HepG2 (cell line): ENCODE results near the gene LMNA. TPM values are rescaled to one million over a fixed set of nuclear protein-coding genes. Genes with fewer than 3 reads are reported as not detected.

ENCODE experiments used
- ATAC-seq: fragments of 200-7000 bp; cut with Tn5 transposase; 3 replicates; pipeline ENCODE4 v1.9.1; 2020; ENCODE audit warnings: mild to moderate bottlenecking, moderate library complexity
- BruUV-seq: library from RNA; stranded (reverse); fragments of 400-500 nt; replicated peaks from 2 replicates; lab custom pipeline; 2021; lab: Mats Ljungman, UMichigan
- CTCF ChIA-PET: fragments of 300-600 bp; formaldehyde crosslinking; extraction: SDS; loops from one replicate; lab custom pipeline; 2021; ENCODE audit warnings: low total read pairs, inconsistent platforms, low intra/inter-chr PET ratio; lab: Yijun Ruan, JAX
- POLR2A ChIA-PET: fragments of 350-600 bp; sonication (Branson Sonifier 250); formaldehyde crosslinking; loops from one replicate; lab custom pipeline; 2020; ENCODE audit warnings: antibody characterized with exemption, inconsistent platforms; lab: Yijun Ruan, JAX
- DNase-seq: peaks from one replicate; pipeline ENCODE4 v3.0.0-alpha.2; 2015; ENCODE audit warnings: low spot score
- FAIRE-seq: peaks from 3 replicates; lab custom pipeline; 2011; peaks lifted over from hg19 to GRCh38; lab: Jason Lieb, UNC
- H2AFZ ChIP-seq: one replicate; pipeline ENCODE4 v1.6.1; 2011; ENCODE audit warnings: low read length, inconsistent platforms
- H3K27ac ChIP-seq: fragments of 300-600 bp; 3 replicates; pipeline ENCODE4 v1.8.0; 2011; ENCODE audit warnings: mixed run types, mild to moderate bottlenecking, mixed read lengths, low read length, inconsistent platforms; ENCODE audit not compliant: insufficient read depth; ENCODE audit errors: extremely low read length
- H3K27me3 ChIP-seq, 2 experiments: fragments of 200-600 bp in 1 of 2; 2 replicates in 1 of 2; 3 replicates in 1 of 2; pipeline versions ENCODE4 v1.6.0 to v1.8.0; 2011; ENCODE audit warnings: low read length in 2 of 2, mild to moderate bottlenecking in 2 of 2, moderate library complexity in 2 of 2, inconsistent platforms in 1 of 2; ENCODE audit not compliant: insufficient read depth in 2 of 2, control insufficient read depth in 1 of 2
- H3K36me3 ChIP-seq, 2 experiments: fragments of 200-600 bp in 1 of 2; replicated peaks in 1 of 2; 2 replicates in 1 of 2; 3 replicates in 1 of 2; pipeline versions ENCODE4 v1.5.1 to v1.8.0; 2011; ENCODE audit warnings: low read length in 2 of 2, inconsistent platforms in 1 of 2; ENCODE audit not compliant: insufficient read depth in 2 of 2, control insufficient read depth in 1 of 2
- H3K4me1 ChIP-seq: 2 replicates; pipeline ENCODE4 v1.5.1; 2012; ENCODE audit warnings: low read length, inconsistent platforms; ENCODE audit not compliant: insufficient read depth
- H3K4me2 ChIP-seq: 2 replicates; pipeline ENCODE4 v1.6.0; 2011; ENCODE audit warnings: low read depth, low read length, inconsistent platforms
- H3K4me3 ChIP-seq, 3 experiments: fragments of 200-600 bp in 1 of 3; sonication (generic), shearing (Covaris generic) in 1 of 3; replicated peaks in 1 of 3; 2 replicates each; pipeline ENCODE4 v1.5.1; 2011 to 2016; ENCODE audit warnings: low read length in 3 of 3, inconsistent platforms in 2 of 3, low read depth in 2 of 3, mild to moderate bottlenecking in 2 of 3, control low read depth in 1 of 3, mixed read lengths in 1 of 3; ENCODE audit not compliant: insufficient read depth in 1 of 3
- H3K79me2 ChIP-seq: one replicate; pipeline ENCODE4 v1.6.1; 2011; ENCODE audit warnings: low read length, inconsistent platforms; ENCODE audit not compliant: insufficient read depth
- H3K9ac ChIP-seq: 2 replicates; pipeline ENCODE4 v1.6.0; 2011; ENCODE audit warnings: mild to moderate bottlenecking, low read depth, low read length, inconsistent platforms; ENCODE audit not compliant: insufficient read depth
- H3K9me3 ChIP-seq: 2 replicates; pipeline ENCODE4 v1.5.1; 2012; ENCODE audit warnings: mild to moderate bottlenecking, low read length
- H4K20me1 ChIP-seq: 2 replicates; pipeline ENCODE4 v1.6.0; 2011; ENCODE audit warnings: inconsistent platforms, mild to moderate bottlenecking, low read length, moderate library complexity; ENCODE audit not compliant: insufficient read depth
- MAFF ChIP-seq: IDR thresholded peaks from 2 replicates; pipeline ENCODE4 v1.6.1; 2011; ENCODE audit warnings: low read depth, low read length, improper control_type of control experiment
- NR2F6 ChIP-seq, 2 experiments: IDR thresholded peaks; 2 replicates each; pipeline ENCODE4 v1.6.1; 2016; ENCODE audit warnings: antibody characterized with exemption in 1 of 2, mild to moderate bottlenecking in 1 of 2
- SRSF1 ChIP-seq: fragments of 200-400 bp; formaldehyde crosslinking; optimal IDR thresholded peaks from 2 replicates; pipeline ENCODE3; 2017; ENCODE audit warnings: mild to moderate bottlenecking, low read depth, low read length, moderate library complexity
- TBL1XR1 ChIP-seq: fragments of 150-350 bp; IDR thresholded peaks from 2 replicates; pipeline ENCODE4 v1.6.1; 2014; ENCODE audit warnings: borderline replicate concordance, low read length; ENCODE audit not compliant: partially characterized antibody
- TRIM24 ChIP-seq: sonication (generic); formaldehyde crosslinking; IDR thresholded peaks from 2 replicates; pipeline ENCODE4 v1.8.0; 2022; ENCODE audit warnings: mild to moderate bottlenecking, missing genetic modification reagents
- ZMYM3 ChIP-seq: sonication (generic); formaldehyde crosslinking; IDR thresholded peaks from 2 replicates; pipeline ENCODE4 v1.5.1; 2020; ENCODE audit warnings: mild to moderate bottlenecking, missing genetic modification reagents
- ZNF121 ChIP-seq: sonication (generic); formaldehyde crosslinking; IDR thresholded peaks from 2 replicates; pipeline ENCODE4 v1.5.0; 2020; ENCODE audit warnings: mild to moderate bottlenecking, missing genetic modification reagents
- ZNF431 ChIP-seq: sonication (generic); formaldehyde crosslinking; IDR thresholded peaks from 2 replicates; pipeline ENCODE4 v1.9.0; 2022; ENCODE audit warnings: missing genetic modification reagents, low read depth, mild to moderate bottlenecking, borderline replicate concordance
- ZNF558 ChIP-seq: sonication (generic); formaldehyde crosslinking; IDR thresholded peaks from 2 replicates; pipeline ENCODE4 v1.9.0; 2022; ENCODE audit warnings: mild to moderate bottlenecking, missing genetic modification reagents, borderline replicate concordance
- ZNF83 ChIP-seq: sonication (generic); formaldehyde crosslinking; IDR thresholded peaks from 2 replicates; pipeline ENCODE4 v1.4.0; 2020; ENCODE audit warnings: missing genetic modification reagents, mild to moderate bottlenecking, borderline replicate concordance
- WGBS: methylation state at CpG from one replicate; pipeline ENCODE4 v1.1.6; 2017; ENCODE audit warnings: low lambda C conversion rate; 5-methylcytosine and 5-hydroxymethylcytosine counted together
- in situ Hi-C: cut with HindIII; loops from 2 replicates; pipeline ENCODE4 v1.10.0; 2017; ENCODE audit warnings: low pct_unique_long_range_greater_than_20kb; ENCODE audit not compliant: extremely low pct_ligation_motif_present
- intact Hi-C: fragments of 100-400 bp; cut with micrococcal nuclease; formaldehyde crosslinking; loops from one replicate; pipeline ENCODE4 v1.10.0; 2022; ENCODE audit not compliant: unreplicated experiment
- polyA plus RNA-seq, 8 experiments: library from polyadenylated mRNA; depleted of rRNA in 3 of 8; stranded (reverse) in 7 of 8; unstranded in 1 of 8; fragments of >200 nt; fragmentation: Illumina TruSeq in 4 of 8; extraction: Trizol in 4 of 8; gene quantifications; 2 replicates each; pipeline versions ENCODE4 v1.2.1 to v1.2.3, GENCODE V29; 2011 to 2016; ENCODE audit warnings: low read depth in 4 of 8, missing spikeins in 1 of 8, mixed read lengths in 1 of 8; ENCODE audit not compliant: insufficient read depth in 1 of 8
- total RNA-seq, 5 experiments: library from RNA; depleted of rRNA; stranded (reverse); fragments of >200 nt; fragmentation: Illumina TruSeq; extraction: Trizol; gene quantifications; 2 replicates each; pipeline ENCODE4 v1.2.3, GENCODE V29; 2016; ENCODE audit warnings: low read depth in 1 of 5
- TF ChIP-seq, protein P1 (sequence below): sonication (generic); IDR thresholded peaks from 2 replicates; pipeline ENCODE4 v1.6.1; 2016; ENCODE audit warnings: low read depth, borderline replicate concordance
- TF ChIP-seq, protein P2 (sequence below): IDR thresholded peaks from 2 replicates; pipeline ENCODE4 v1.6.1; 2012; ENCODE audit warnings: low read depth, low read length, improper control_type of control experiment
- TF ChIP-seq, protein P3 (sequence below): sonication (generic); formaldehyde crosslinking; IDR thresholded peaks from 2 replicates; pipeline ENCODE4 v1.8.1; 2023; ENCODE audit warnings: mild to moderate bottlenecking, missing genetic modification reagents, borderline replicate concordance
- TF ChIP-seq, protein P4 (sequence below): sonication (generic); formaldehyde crosslinking; conservative IDR thresholded peaks from 2 replicates; pipeline ENCODE4 v1.4.0; 2020; ENCODE audit warnings: missing genetic modification reagents
- TF ChIP-seq, protein P5 (sequence below): sonication (generic); formaldehyde crosslinking; IDR thresholded peaks from 2 replicates; pipeline ENCODE4 v1.4.0; 2020; ENCODE audit warnings: missing genetic modification reagents
- TF ChIP-seq, protein P6 (sequence below): sonication (generic); formaldehyde crosslinking; IDR thresholded peaks from 2 replicates; pipeline ENCODE4 v1.5.0; 2020; ENCODE audit warnings: mild to moderate bottlenecking, missing genetic modification reagents

LMNA gene
- total and polyA plus RNA-seq, 2 of the 13 experiments (the other 11 are each of a cell fraction or from before 2014, with no cell fraction given), result 107 to 225 TPM

DNA sequence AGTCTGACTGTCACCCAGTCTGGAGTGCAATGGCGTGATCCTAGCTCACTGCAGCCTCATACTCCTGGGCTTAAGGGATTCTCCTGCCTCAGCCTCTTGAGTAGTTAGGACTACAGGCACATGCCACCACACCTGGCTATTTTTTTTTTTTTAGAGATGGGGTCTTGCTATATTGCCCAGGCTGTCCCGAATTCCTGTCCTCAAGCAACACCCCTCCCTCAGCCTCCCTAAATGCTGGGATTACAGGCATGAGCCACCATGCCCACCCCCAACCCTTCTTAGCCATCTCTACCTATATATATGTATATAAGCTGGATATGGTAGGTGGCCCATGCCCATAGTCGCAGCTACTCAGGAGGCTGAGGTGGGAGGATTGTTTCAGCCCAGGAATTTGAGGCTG, 66.0 kb downstream of the LMNA start:
- no peak for FAIRE-seq
- ATAC-seq, result no peak
- in situ Hi-C loops (no loop called here), intact Hi-C loops (loop anchor here (5.0 kb wide), 1 partner anchor 33 kb away; no protein-coding TSS in a partner anchor)
- Histone ChIP-seq H3K36me3 (no peaks in the 10 kb centered on the region), H2AFZ (no peak overlapping the region), H3K4me2 (peak overlapping the region; percentile 27; the same call in 1 of the 2 replicates), H3K27ac (peak overlapping the region; percentile 46), H3K4me1 (peaks cover 93% of the 10 kb centered on the region), H3K9me3 (no peaks in the 10 kb centered on the region), H3K9ac (no peak overlapping the region), H3K79me2 (no peaks in the 10 kb centered on the region), H3K27me3 (no peaks in the 10 kb centered on the region), H4K20me1 (no peaks in the 10 kb centered on the region), H3K4me3 (0 out of 6 replicates have a peak overlapping the region, but pooled peaks of 1 of the 3 experiments have one; percentile 10)
- CTCF ChIA-PET, result no interaction called here
- POLR2A ChIA-PET, result interaction anchor here (1.3 to 1.5 kb wide), 2 partner anchors 32 to 35 kb away, joined by 3 to 6 read pairs; partner anchors contain the start of gene PMF1
- TF ChIP-seq ZNF121 (CRISPR knock-in tag) (peak; percentile 93), TRIM24 (no peak), ZMYM3 (CRISPR knock-in tag) (peak; percentile 43; the same call in 1 of the 2 replicates), SRSF1 (no peak), TBL1XR1 (no peak), ZNF558 (CRISPR knock-in tag) (no peak), ZNF83 (CRISPR knock-in tag) (no peak), MAFF (no peak), ZNF431 (CRISPR knock-in tag) (no peak), NR2F6 (IDR thresholded peaks at IDR 0.05) (no peak), NR2F6 (CRISPR knock-in tag; IDR thresholded peaks at IDR 0.05) (no peak)
- TF ChIP-seq, protein P1, sequence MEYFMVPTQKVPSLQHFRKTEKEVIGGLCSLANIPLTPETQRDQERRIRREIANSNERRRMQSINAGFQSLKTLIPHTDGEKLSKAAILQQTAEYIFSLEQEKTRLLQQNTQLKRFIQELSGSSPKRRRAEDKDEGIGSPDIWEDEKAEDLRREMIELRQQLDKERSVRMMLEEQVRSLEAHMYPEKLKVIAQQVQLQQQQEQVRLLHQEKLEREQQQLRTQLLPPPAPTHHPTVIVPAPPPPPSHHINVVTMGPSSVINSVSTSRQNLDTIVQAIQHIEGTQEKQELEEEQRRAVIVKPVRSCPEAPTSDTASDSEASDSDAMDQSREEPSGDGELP, result no peak
- TF ChIP-seq, protein P2, sequence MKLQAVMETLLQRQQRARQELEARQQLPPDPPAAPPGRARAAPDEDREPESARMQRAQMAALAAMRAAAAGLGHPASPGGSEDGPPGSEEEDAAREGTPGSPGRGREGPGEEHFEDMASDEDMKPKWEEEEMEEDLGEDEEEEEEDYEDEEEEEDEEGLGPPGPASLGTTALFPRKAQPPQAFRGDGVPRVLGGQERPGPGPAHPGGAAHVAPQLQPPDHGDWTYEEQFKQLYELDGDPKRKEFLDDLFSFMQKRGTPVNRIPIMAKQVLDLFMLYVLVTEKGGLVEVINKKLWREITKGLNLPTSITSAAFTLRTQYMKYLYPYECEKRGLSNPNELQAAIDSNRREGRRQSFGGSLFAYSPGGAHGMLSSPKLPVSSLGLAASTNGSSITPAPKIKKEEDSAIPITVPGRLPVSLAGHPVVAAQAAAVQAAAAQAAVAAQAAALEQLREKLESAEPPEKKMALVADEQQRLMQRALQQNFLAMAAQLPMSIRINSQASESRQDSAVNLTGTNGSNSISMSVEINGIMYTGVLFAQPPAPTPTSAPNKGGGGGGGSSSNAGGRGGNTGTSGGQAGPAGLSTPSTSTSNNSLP, result no peak
- TF ChIP-seq, protein P3, sequence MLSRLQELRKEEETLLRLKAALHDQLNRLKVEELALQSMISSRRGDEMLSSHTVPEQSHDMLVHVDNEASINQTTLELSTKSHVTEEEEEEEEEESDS (CRISPR knock-in tag), result no peak
- TF ChIP-seq, protein P4, sequence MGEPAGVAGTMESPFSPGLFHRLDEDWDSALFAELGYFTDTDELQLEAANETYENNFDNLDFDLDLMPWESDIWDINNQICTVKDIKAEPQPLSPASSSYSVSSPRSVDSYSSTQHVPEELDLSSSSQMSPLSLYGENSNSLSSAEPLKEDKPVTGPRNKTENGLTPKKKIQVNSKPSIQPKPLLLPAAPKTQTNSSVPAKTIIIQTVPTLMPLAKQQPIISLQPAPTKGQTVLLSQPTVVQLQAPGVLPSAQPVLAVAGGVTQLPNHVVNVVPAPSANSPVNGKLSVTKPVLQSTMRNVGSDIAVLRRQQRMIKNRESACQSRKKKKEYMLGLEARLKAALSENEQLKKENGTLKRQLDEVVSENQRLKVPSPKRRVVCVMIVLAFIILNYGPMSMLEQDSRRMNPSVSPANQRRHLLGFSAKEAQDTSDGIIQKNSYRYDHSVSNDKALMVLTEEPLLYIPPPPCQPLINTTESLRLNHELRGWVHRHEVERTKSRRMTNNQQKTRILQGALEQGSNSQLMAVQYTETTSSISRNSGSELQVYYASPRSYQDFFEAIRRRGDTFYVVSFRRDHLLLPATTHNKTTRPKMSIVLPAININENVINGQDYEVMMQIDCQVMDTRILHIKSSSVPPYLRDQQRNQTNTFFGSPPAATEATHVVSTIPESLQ (CRISPR knock-in tag), result no peak
- TF ChIP-seq, protein P5, sequence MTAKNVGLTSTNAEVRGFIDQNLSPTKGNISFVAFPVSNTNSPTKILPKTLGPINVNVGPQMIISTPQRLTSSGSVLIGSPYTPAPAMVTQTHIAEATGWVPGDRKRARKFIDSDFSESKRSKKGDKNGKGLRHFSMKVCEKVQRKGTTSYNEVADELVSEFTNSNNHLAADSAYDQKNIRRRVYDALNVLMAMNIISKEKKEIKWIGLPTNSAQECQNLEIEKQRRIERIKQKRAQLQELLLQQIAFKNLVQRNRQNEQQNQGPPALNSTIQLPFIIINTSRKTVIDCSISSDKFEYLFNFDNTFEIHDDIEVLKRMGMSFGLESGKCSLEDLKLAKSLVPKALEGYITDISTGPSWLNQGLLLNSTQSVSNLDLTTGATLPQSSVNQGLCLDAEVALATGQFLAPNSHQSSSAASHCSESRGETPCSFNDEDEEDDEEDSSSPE (CRISPR knock-in tag), result no peak
- TF ChIP-seq, protein P6, sequence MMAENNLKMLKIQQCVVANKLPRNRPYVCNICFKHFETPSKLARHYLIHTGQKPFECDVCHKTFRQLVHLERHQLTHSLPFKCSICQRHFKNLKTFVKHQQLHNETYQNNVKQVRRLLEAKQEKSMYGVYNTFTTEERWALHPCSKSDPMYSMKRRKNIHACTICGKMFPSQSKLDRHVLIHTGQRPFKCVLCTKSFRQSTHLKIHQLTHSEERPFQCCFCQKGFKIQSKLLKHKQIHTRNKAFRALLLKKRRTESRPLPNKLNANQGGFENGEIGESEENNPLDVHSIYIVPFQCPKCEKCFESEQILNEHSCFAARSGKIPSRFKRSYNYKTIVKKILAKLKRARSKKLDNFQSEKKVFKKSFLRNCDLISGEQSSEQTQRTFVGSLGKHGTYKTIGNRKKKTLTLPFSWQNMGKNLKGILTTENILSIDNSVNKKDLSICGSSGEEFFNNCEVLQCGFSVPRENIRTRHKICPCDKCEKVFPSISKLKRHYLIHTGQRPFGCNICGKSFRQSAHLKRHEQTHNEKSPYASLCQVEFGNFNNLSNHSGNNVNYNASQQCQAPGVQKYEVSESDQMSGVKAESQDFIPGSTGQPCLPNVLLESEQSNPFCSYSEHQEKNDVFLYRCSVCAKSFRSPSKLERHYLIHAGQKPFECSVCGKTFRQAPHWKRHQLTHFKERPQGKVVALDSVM, result peak; percentile 63
- WGBS, result 100% methylated on average over 3 of the region's 3 CpGs
- DNase-seq, result no peak
- no TSS peak for BruUV-seq
